HEK293 (cell line): ENCODE measurements around the gene MYLK3.

Experiments
- CTCF ChIA-PET: fragments of 350-600 bp; formaldehyde crosslinking; extraction: SDS; loops from one replicate; lab custom pipeline; 2021; ENCODE audit warnings: antibody characterized with exemption; lab: Yijun Ruan, JAX
- POLR2A ChIA-PET: fragments of 300-600 bp; formaldehyde crosslinking; extraction: SDS; loops from one replicate; lab custom pipeline; 2020; ENCODE audit warnings: antibody characterized with exemption, inconsistent platforms; lab: Yijun Ruan, JAX
- H3K27ac ChIP-seq: fragments of 200-500 bp; sonication (Bioruptor generic); 2 replicates; pipeline ENCODE4 v1.5.1; 2014; ENCODE audit warnings: low read depth, low read length, control low read depth, inconsistent platforms; ENCODE audit errors: extremely low read depth
- H3K36me3 ChIP-seq, 2 experiments: fragments of 200-500 bp in 1 of 2; sonication (Bioruptor generic) in 1 of 2; 1 replicate in 1 of 2; 2 replicates in 1 of 2; pipeline ENCODE4 v1.5.1; 2014 to 2017; ENCODE audit warnings: inconsistent platforms in 2 of 2, low read length in 2 of 2; ENCODE audit not compliant: control insufficient read depth in 2 of 2, insufficient read depth in 1 of 2
- H3K4me1 ChIP-seq: fragments of 200-500 bp; sonication (Bioruptor generic); 2 replicates; pipeline ENCODE4 v1.5.1; 2014; ENCODE audit warnings: mild to moderate bottlenecking, low read length, inconsistent platforms; ENCODE audit not compliant: control insufficient read depth, insufficient read depth
- H3K4me3 ChIP-seq: 2 replicates; pipeline ENCODE4 v1.5.1; 2011; ENCODE audit warnings: low read depth, mild to moderate bottlenecking, control low read depth, low read length, moderate library complexity
- H3K9me3 ChIP-seq: fragments of 200-500 bp; sonication (Bioruptor generic); 2 replicates; pipeline ENCODE4 v1.5.1; 2014; ENCODE audit warnings: low read depth, low read length, inconsistent platforms; ENCODE audit not compliant: control insufficient read depth, insufficient read depth
- HOXD13 ChIP-seq: sonication (generic); formaldehyde crosslinking; IDR thresholded peaks from 2 replicates; pipeline ENCODE4 v1.8.0; 2022; ENCODE audit warnings: missing genetic modification reagents, borderline replicate concordance
- KLF10 ChIP-seq: fragments of 450-650 bp; IDR thresholded peaks from 2 replicates; pipeline ENCODE4 v1.5.1; 2018; ENCODE audit warnings: missing biosample characterization, mild to moderate bottlenecking, missing genetic modification characterization
- KLF8 ChIP-seq: fragments of 450-650 bp; formaldehyde crosslinking; IDR thresholded peaks from 2 replicates; pipeline ENCODE4 v1.5.1; 2016; ENCODE audit warnings: missing biosample characterization, missing genetic modification characterization
- PRDM4 ChIP-seq: fragments of 450-650 bp; formaldehyde crosslinking; IDR thresholded peaks from 2 replicates; pipeline ENCODE4 v1.5.1; 2017; ENCODE audit warnings: missing biosample characterization, missing genetic modification characterization
- REPIN1 ChIP-seq: fragments of 450-650 bp; formaldehyde crosslinking; IDR thresholded peaks from 2 replicates; pipeline ENCODE4 v1.5.1; 2017; ENCODE audit warnings: missing biosample characterization, missing genetic modification characterization, low read depth
- ZBTB20 ChIP-seq: fragments of 450-650 bp; formaldehyde crosslinking; IDR thresholded peaks from 2 replicates; pipeline ENCODE4 v1.5.1; 2016; ENCODE audit warnings: missing biosample characterization, missing genetic modification characterization
- ZBTB21 ChIP-seq: fragments of 450-650 bp; formaldehyde crosslinking; IDR thresholded peaks from 2 replicates; pipeline ENCODE4 v1.5.1; 2017; ENCODE audit warnings: missing biosample characterization, missing genetic modification characterization
- ZNF10 ChIP-seq: fragments of 450-650 bp; formaldehyde crosslinking; IDR thresholded peaks from 2 replicates; pipeline ENCODE4 v1.5.1; 2017; ENCODE audit warnings: missing biosample characterization, missing genetic modification characterization
- ZNF132 ChIP-seq: fragments of 450-650 bp; formaldehyde crosslinking; IDR thresholded peaks from 2 replicates; pipeline ENCODE4 v1.5.1; 2017; ENCODE audit warnings: missing biosample characterization, missing genetic modification characterization, borderline replicate concordance
- ZNF23 ChIP-seq: fragments of 450-650 bp; formaldehyde crosslinking; IDR thresholded peaks from 2 replicates; pipeline ENCODE4 v1.5.1; 2016; ENCODE audit warnings: missing biosample characterization, missing genetic modification characterization, borderline replicate concordance
- ZNF311 ChIP-seq: fragments of 450-650 bp; formaldehyde crosslinking; IDR thresholded peaks from 2 replicates; pipeline ENCODE4 v1.5.1; 2017; ENCODE audit warnings: missing biosample characterization, missing genetic modification characterization, borderline replicate concordance
- ZNF324 ChIP-seq: fragments of 450-650 bp; formaldehyde crosslinking; IDR thresholded peaks from 2 replicates; pipeline ENCODE4 v1.5.1; 2016; ENCODE audit warnings: missing biosample characterization, missing genetic modification characterization
- ZNF501 ChIP-seq: fragments of 450-650 bp; formaldehyde crosslinking; IDR thresholded peaks from 2 replicates; pipeline ENCODE4 v1.5.1; 2016; ENCODE audit warnings: missing biosample characterization, missing genetic modification characterization
- ZNF518A ChIP-seq: fragments of 450-650 bp; formaldehyde crosslinking; conservative IDR thresholded peaks from 2 replicates; pipeline ENCODE4 v1.5.1; 2016; ENCODE audit warnings: low read depth, missing biosample characterization, missing genetic modification characterization
- ZNF544 ChIP-seq: fragments of 450-650 bp; formaldehyde crosslinking; IDR thresholded peaks from 2 replicates; pipeline ENCODE4 v1.5.0; 2017; ENCODE audit warnings: missing biosample characterization, missing genetic modification characterization
- ZNF621 ChIP-seq: fragments of 450-650 bp; formaldehyde crosslinking; IDR thresholded peaks from 2 replicates; pipeline ENCODE4 v1.5.1; 2017; ENCODE audit warnings: missing biosample characterization, missing genetic modification characterization
- ZSCAN30 ChIP-seq: fragments of 450-650 bp; IDR thresholded peaks from 2 replicates; pipeline ENCODE4 v1.5.1; 2018; ENCODE audit warnings: missing biosample characterization, mild to moderate bottlenecking, missing genetic modification characterization, moderate library complexity
- TF ChIP-seq, protein P1 (sequence below): fragments of 450-650 bp; formaldehyde crosslinking; IDR thresholded peaks from 2 replicates; pipeline ENCODE4 v1.5.1; 2016; ENCODE audit warnings: missing biosample characterization, missing genetic modification characterization
- TF ChIP-seq, protein P2 (sequence below): fragments of 450-650 bp; formaldehyde crosslinking; IDR thresholded peaks from 2 replicates; pipeline ENCODE4 v1.5.1; 2016; ENCODE audit warnings: missing biosample characterization, missing genetic modification characterization
- TF ChIP-seq, protein P3 (sequence below): fragments of 450-650 bp; formaldehyde crosslinking; IDR thresholded peaks from 2 replicates; pipeline ENCODE4 v1.5.1; 2016; ENCODE audit warnings: missing biosample characterization, missing genetic modification characterization, borderline replicate concordance
- TF ChIP-seq, protein P4 (sequence below): fragments of 450-650 bp; formaldehyde crosslinking; IDR thresholded peaks from 2 replicates; pipeline ENCODE4 v1.5.1; 2016; ENCODE audit warnings: missing biosample characterization, missing genetic modification characterization

The MYLK3 gene

GRCh38 chr16:46756772-46757171, 8.6 kb upstream of the MYLK3 start:
- no peaks in the 10 kb centered on the region for H3K36me3 ChIP-seq
- ChIA-PET POLR2A (no interaction called here), CTCF (no interaction called here)
- 0 out of 2 replicates have a peak, but pooled peaks cover 3% of the 10 kb centered on the region for H3K4me1 ChIP-seq
- no peak overlapping the region for H3K27ac ChIP-seq
- no peak for TF ChIP-seq PRDM4 (tag by site-specific recombination)
- TF ChIP-seq, protein P1, sequence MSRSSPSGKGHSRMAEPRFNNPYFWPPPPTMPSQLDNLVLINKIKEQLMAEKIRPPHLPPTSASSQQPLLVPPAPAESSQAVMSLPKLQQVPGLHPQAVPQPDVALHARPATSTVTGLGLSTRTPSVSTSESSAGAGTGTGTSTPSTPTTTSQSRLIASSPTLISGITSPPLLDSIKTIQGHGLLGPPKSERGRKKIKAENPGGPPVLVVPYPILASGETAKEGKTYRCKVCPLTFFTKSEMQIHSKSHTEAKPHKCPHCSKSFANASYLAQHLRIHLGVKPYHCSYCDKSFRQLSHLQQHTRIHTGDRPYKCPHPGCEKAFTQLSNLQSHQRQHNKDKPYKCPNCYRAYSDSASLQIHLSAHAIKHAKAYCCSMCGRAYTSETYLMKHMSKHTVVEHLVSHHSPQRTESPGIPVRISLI (tag by site-specific recombination): no peak
- no peak for TF ChIP-seq ZNF501 (tag by site-specific recombination)
- TF ChIP-seq KLF10 (tag by site-specific recombination): no peak
- TF ChIP-seq ZNF621 (tag by site-specific recombination): no peak
- no peak for TF ChIP-seq ZBTB20 (tag by site-specific recombination)
- no peak for TF ChIP-seq REPIN1 (tag by site-specific recombination)
- no peak for TF ChIP-seq ZNF23 (tag by site-specific recombination)
- no peak for TF ChIP-seq ZNF324 (tag by site-specific recombination)
- TF ChIP-seq, protein P2, sequence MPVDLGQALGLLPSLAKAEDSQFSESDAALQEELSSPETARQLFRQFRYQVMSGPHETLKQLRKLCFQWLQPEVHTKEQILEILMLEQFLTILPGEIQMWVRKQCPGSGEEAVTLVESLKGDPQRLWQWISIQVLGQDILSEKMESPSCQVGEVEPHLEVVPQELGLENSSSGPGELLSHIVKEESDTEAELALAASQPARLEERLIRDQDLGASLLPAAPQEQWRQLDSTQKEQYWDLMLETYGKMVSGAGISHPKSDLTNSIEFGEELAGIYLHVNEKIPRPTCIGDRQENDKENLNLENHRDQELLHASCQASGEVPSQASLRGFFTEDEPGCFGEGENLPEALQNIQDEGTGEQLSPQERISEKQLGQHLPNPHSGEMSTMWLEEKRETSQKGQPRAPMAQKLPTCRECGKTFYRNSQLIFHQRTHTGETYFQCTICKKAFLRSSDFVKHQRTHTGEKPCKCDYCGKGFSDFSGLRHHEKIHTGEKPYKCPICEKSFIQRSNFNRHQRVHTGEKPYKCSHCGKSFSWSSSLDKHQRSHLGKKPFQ (tag by site-specific recombination): no peak
- TF ChIP-seq, protein P3, sequence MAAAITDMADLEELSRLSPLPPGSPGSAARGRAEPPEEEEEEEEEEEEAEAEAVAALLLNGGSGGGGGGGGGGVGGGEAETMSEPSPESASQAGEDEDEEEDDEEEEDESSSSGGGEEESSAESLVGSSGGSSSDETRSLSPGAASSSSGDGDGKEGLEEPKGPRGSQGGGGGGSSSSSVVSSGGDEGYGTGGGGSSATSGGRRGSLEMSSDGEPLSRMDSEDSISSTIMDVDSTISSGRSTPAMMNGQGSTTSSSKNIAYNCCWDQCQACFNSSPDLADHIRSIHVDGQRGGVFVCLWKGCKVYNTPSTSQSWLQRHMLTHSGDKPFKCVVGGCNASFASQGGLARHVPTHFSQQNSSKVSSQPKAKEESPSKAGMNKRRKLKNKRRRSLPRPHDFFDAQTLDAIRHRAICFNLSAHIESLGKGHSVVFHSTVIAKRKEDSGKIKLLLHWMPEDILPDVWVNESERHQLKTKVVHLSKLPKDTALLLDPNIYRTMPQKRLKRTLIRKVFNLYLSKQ (tag by site-specific recombination): no peak
- TF ChIP-seq, protein P4, sequence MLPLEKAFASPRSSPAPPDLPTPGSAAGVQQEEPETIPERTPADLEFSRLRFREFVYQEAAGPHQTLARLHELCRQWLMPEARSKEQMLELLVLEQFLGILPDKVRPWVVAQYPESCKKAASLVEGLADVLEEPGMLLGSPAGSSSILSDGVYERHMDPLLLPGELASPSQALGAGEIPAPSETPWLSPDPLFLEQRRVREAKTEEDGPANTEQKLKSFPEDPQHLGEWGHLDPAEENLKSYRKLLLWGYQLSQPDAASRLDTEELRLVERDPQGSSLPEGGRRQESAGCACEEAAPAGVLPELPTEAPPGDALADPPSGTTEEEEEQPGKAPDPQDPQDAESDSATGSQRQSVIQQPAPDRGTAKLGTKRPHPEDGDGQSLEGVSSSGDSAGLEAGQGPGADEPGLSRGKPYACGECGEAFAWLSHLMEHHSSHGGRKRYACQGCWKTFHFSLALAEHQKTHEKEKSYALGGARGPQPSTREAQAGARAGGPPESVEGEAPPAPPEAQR (tag by site-specific recombination): no peak
- no peak for TF ChIP-seq ZNF544 (tag by site-specific recombination)
- TF ChIP-seq KLF8 (tag by site-specific recombination): no peak
- H3K9me3 ChIP-seq: no peaks in the 10 kb centered on the region
- H3K4me3 ChIP-seq: no peak overlapping the region

DNA sequence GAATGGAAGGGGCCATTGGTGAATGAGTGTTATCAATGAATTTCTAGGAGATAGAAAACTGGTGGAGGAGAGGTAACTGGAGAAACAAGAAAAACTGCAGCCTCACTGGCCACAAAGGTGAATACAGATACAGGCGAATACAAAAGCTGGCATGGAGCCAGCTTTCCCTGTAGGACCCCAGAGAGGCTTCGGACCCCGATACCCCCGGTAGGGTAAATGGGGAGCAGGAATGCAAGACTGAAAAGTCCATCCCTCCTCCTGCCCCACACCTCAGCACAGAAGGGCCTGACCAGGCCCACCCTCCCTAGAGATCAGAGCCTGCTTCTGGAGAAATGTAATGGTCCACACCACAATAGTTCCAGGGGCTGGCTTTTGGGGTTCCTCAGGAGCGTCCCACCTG, 4.9 kb upstream of the MYLK3 start:
- TF ChIP-seq ZNF518A (no peak), ZNF311 (tag by site-specific recombination) (no peak), ZNF132 (tag by site-specific recombination) (no peak), HOXD13 (CRISPR knock-in tag) (no peak), ZNF10 (tag by site-specific recombination) (no peak), ZBTB21 (tag by site-specific recombination) (no peak), ZSCAN30 (tag by site-specific recombination) (no peak)
- Histone ChIP-seq H3K36me3 (no peaks in the 10 kb centered on the region), H3K27ac (no peak overlapping the region), H3K4me3 (no peak overlapping the region), H3K4me1 (0 out of 2 replicates have a peak, but pooled peaks cover 3% of the 10 kb centered on the region), H3K9me3 (no peaks in the 10 kb centered on the region)
- CTCF ChIA-PET: no interaction called here
- POLR2A ChIA-PET: no interaction called here
